Testis (tissue), 2 donors: ENCODE data around the gene FNDC8.

Source experiments
- POLR2A ChIP-seq: fragments of 450-650 bp; IDR thresholded peaks from one replicate; pipeline ENCODE4 v1.6.1; 2017; ENCODE audit warnings: antibody characterized with exemption, mild to moderate bottlenecking, moderate library complexity
- TF ChIP-seq, protein P1 (sequence below), 3 experiments: fragments of 450-650 bp in 2 of 3; fragments of 200-600 bp in 1 of 3; sonication (generic) in 1 of 3; IDR thresholded peaks; one replicate each; pipeline ENCODE4 v1.5.1; 2016 to 2019; ENCODE audit warnings: antibody characterized with exemption in 3 of 3, mild to moderate bottlenecking in 2 of 3, moderate library complexity in 1 of 3

- TF ChIP-seq, protein P1, sequence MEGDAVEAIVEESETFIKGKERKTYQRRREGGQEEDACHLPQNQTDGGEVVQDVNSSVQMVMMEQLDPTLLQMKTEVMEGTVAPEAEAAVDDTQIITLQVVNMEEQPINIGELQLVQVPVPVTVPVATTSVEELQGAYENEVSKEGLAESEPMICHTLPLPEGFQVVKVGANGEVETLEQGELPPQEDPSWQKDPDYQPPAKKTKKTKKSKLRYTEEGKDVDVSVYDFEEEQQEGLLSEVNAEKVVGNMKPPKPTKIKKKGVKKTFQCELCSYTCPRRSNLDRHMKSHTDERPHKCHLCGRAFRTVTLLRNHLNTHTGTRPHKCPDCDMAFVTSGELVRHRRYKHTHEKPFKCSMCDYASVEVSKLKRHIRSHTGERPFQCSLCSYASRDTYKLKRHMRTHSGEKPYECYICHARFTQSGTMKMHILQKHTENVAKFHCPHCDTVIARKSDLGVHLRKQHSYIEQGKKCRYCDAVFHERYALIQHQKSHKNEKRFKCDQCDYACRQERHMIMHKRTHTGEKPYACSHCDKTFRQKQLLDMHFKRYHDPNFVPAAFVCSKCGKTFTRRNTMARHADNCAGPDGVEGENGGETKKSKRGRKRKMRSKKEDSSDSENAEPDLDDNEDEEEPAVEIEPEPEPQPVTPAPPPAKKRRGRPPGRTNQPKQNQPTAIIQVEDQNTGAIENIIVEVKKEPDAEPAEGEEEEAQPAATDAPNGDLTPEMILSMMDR (IDR thresholded peaks at IDR 0.05), result no peak
- no peak for TF ChIP-seq POLR2A
Observed at GRCh38 chr17:35084987-35085386, 36.4 kb upstream of the FNDC8 start.
